PC-3 (cell line): ENCODE measurements around the gene GPATCH1.

Experiments used
- EZH2 ChIP-seq: fragments of 300-600 bp; sonication (generic); IDR thresholded peaks from one replicate; pipeline ENCODE4 v1.6.1; 2017; ENCODE audit warnings: antibody characterized with exemption, mild to moderate bottlenecking, low read length; ENCODE audit not compliant: unreplicated experiment
- TF ChIP-seq, protein P1 (sequence below): fragments of 300-600 bp; sonication (generic); conservative IDR thresholded peaks from 2 replicates; pipeline ENCODE4 v1.5.1; 2017; ENCODE audit warnings: antibody characterized with exemption, low read depth, mild to moderate bottlenecking, low read length

GRCh38 chr19:33089010-33089409, 8.0 kb downstream of the GPATCH1 start:
- no peak for TF ChIP-seq EZH2
- TF ChIP-seq, protein P1, sequence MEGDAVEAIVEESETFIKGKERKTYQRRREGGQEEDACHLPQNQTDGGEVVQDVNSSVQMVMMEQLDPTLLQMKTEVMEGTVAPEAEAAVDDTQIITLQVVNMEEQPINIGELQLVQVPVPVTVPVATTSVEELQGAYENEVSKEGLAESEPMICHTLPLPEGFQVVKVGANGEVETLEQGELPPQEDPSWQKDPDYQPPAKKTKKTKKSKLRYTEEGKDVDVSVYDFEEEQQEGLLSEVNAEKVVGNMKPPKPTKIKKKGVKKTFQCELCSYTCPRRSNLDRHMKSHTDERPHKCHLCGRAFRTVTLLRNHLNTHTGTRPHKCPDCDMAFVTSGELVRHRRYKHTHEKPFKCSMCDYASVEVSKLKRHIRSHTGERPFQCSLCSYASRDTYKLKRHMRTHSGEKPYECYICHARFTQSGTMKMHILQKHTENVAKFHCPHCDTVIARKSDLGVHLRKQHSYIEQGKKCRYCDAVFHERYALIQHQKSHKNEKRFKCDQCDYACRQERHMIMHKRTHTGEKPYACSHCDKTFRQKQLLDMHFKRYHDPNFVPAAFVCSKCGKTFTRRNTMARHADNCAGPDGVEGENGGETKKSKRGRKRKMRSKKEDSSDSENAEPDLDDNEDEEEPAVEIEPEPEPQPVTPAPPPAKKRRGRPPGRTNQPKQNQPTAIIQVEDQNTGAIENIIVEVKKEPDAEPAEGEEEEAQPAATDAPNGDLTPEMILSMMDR = no peak
